Measurements from ENCODE around the gene HAPLN1. TPM values are rescaled to one million over a fixed set of nuclear protein-coding genes. Genes with fewer than 3 reads are reported as not detected.

Gene HAPLN1
- total RNA-seq, 4 donors from 2014 or later, result not detected

DNA sequence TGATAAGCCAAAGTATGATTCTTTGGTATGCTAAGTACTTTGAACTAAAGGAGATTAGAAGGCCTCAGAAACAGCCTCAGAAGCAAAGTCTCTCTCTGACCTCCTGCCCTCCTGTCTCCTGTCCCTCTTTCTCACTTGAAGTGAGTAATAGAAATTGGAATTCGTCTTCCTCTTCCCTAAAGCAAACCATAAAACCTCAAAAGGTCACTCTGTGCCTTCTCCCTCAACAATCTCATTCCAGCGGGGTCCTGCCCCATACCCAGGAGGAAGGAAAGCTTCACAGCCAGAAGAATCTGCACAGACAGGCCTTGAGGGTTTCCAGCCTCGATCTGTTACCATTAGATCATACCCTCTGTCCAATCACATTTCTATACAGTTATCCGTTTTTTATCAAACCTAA is 87.8 kb downstream of the HAPLN1 start:
- intact Hi-C loops (cut with DNase I; ENCODE audit: low total_unique reads) (no loop called here), in situ Hi-C loops (cut with MboI; ENCODE audit: low sequenced_read_pairs in 4 of 4) (no loop called here)
- H3K27ac ChIP-seq, result no peak overlapping the region
- ATAC-seq (no peak), DNase-seq (no peak)
- H3K4me1 ChIP-seq, result no peaks in the 10 kb centered on the region
- TF ChIP-seq, protein P1, sequence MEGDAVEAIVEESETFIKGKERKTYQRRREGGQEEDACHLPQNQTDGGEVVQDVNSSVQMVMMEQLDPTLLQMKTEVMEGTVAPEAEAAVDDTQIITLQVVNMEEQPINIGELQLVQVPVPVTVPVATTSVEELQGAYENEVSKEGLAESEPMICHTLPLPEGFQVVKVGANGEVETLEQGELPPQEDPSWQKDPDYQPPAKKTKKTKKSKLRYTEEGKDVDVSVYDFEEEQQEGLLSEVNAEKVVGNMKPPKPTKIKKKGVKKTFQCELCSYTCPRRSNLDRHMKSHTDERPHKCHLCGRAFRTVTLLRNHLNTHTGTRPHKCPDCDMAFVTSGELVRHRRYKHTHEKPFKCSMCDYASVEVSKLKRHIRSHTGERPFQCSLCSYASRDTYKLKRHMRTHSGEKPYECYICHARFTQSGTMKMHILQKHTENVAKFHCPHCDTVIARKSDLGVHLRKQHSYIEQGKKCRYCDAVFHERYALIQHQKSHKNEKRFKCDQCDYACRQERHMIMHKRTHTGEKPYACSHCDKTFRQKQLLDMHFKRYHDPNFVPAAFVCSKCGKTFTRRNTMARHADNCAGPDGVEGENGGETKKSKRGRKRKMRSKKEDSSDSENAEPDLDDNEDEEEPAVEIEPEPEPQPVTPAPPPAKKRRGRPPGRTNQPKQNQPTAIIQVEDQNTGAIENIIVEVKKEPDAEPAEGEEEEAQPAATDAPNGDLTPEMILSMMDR (IDR thresholded peaks at IDR 0.05 in 4 of 5, conservative IDR thresholded peaks at IDR 0.05 in 1 of 5), result no peak
- no peak for TF ChIP-seq POLR2A (IDR thresholded peaks at IDR 0.05)
- H3K36me3 ChIP-seq, result no peaks in the 10 kb centered on the region
- H3K9me3 ChIP-seq, result no peaks in the 10 kb centered on the region
- no peaks in the 10 kb centered on the region for H3K27me3 ChIP-seq
- H3K4me3 ChIP-seq, result no peak overlapping the region

DNA sequence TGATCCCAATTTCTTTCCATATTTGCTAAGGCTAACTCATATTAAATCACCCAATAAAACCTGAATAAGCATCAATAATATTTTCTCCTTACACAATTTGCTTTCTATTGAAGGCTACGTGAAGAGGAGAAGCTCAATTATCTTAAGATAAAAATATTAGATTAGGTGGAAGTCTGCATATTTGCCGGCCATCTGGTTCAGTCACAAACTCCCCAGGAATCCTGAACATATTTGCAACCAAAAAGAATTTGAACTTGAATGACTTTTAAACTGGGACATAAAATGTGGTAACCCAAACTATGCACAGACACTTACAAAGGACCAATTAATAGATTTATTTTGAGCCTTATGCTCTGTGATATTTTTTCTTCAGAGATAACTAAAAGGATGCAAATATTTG is 92.3 kb downstream of the HAPLN1 start:
- ATAC-seq (no peak), DNase-seq (no peak)
- Histone ChIP-seq H3K27me3 (no peaks in the 10 kb centered on the region), H3K9me3 (no peaks in the 10 kb centered on the region), H3K36me3 (no peaks in the 10 kb centered on the region), H3K4me3 (no peak overlapping the region), H3K27ac (no peak overlapping the region), H3K4me1 (no peaks in the 10 kb centered on the region)
- in situ Hi-C loops (cut with MboI; ENCODE audit: low sequenced_read_pairs in 4 of 4), result no loop called here
- intact Hi-C loops (cut with DNase I; ENCODE audit: low total_unique reads), result no loop called here
- TF ChIP-seq POLR2A (IDR thresholded peaks at IDR 0.05), result no peak
- TF ChIP-seq, protein P1 (IDR thresholded peaks at IDR 0.05 in 4 of 5, conservative IDR thresholded peaks at IDR 0.05 in 1 of 5), result no peak

DNA sequence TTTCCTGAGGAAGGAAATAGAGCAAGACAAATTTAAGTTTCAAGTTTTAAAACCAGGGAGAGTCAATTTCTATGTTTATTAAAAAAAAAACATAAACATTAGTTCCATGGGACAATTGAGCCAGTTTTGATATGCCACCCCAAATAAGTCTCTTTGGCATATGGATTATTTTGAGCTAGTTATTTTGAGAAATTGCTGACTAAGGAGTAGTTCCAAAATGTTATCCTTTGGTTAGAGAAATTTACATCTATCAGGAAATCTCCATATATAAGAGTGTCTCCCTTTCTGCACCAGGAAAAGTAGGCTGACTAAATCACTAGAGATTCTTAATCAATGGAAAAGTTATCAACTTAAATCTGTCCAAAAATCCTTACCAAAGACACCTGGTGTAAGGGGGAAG is 105.8 kb downstream of the HAPLN1 start:
- H3K9me3 ChIP-seq, result no peaks in the 10 kb centered on the region
- ATAC-seq, result no peak
- H3K36me3 ChIP-seq, result no peaks in the 10 kb centered on the region
- intact Hi-C loops (cut with DNase I; ENCODE audit: low total_unique reads) (no loop called here), in situ Hi-C loops (cut with MboI; ENCODE audit: low sequenced_read_pairs in 4 of 4) (no loop called here)
- DNase-seq, result no peak
- H3K4me1 ChIP-seq, result no peaks in the 10 kb centered on the region
- no peak overlapping the region for H3K27ac ChIP-seq
- TF ChIP-seq POLR2A (IDR thresholded peaks at IDR 0.05), result no peak
- TF ChIP-seq, protein P1 (IDR thresholded peaks at IDR 0.05 in 4 of 5, conservative IDR thresholded peaks at IDR 0.05 in 1 of 5), result no peak
- H3K4me3 ChIP-seq, result no peak overlapping the region
- no peaks in the 10 kb centered on the region for H3K27me3 ChIP-seq

DNA sequence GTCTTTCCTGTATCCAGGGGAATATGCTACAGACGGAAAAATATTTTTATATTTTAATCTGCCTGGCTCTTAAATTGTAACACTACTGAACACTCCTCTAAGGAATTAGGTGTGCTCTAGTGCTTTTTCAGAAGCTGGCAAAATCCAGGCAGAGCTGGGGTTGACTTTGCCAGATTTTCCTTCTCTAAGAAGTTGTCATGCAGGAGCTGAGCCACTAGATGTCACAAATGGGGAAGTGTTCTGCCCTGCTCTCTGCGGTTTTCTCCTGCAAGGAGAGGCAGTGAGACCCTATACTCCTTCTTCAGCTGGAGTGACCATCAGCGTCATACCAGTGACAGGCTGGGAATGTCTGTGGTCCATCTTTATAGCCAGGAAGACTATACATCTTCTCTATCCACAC is 112.5 kb downstream of the HAPLN1 start:
- Histone ChIP-seq H3K27me3 (no peaks in the 10 kb centered on the region), H3K9me3 (no peaks in the 10 kb centered on the region), H3K4me3 (no peak overlapping the region), H3K27ac (no peak overlapping the region), H3K4me1 (no peaks in the 10 kb centered on the region), H3K36me3 (no peaks in the 10 kb centered on the region)
- in situ Hi-C loops (cut with MboI; ENCODE audit: low sequenced_read_pairs in 4 of 4) (no loop called here), intact Hi-C loops (cut with DNase I; ENCODE audit: low total_unique reads) (no loop called here)
- ATAC-seq (no peak), DNase-seq (no peak)
- TF ChIP-seq, protein P1 (IDR thresholded peaks at IDR 0.05 in 4 of 5, conservative IDR thresholded peaks at IDR 0.05 in 1 of 5), result no peak
- TF ChIP-seq POLR2A (IDR thresholded peaks at IDR 0.05), result no peak

DNA sequence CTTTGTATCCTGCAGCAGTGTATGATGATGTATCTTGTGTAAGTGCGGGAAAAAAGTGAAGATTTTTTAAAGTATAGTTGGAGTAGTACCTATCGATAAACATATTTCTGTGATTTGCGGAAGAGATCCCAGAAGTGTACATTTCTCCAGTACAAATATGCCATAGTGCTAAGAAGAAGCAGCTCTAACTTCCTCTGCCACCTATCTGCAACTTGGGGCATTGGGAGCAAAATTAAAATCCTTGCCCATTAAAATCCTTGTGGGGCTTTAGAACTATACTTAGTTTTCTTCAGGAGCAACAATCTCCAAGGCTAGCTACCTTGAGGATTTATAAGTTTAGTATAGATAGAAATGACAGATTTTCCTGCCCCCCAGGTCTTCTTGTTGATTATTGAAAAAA is 125.4 kb downstream of the HAPLN1 start:
- ATAC-seq, result no peak
- no peaks in the 10 kb centered on the region for H3K36me3 ChIP-seq
- intact Hi-C loops (cut with DNase I; ENCODE audit: low total_unique reads) (no loop called here), in situ Hi-C loops (cut with MboI; ENCODE audit: low sequenced_read_pairs in 4 of 4) (no loop called here)
- no peaks in the 10 kb centered on the region for H3K9me3 ChIP-seq
- no peak overlapping the region for H3K4me3 ChIP-seq
- no peaks in the 10 kb centered on the region for H3K27me3 ChIP-seq
- no peaks in the 10 kb centered on the region for H3K4me1 ChIP-seq
- TF ChIP-seq, protein P1 (IDR thresholded peaks at IDR 0.05 in 4 of 5, conservative IDR thresholded peaks at IDR 0.05 in 1 of 5), result no peak
- no peak for TF ChIP-seq POLR2A (IDR thresholded peaks at IDR 0.05)
- no peak for DNase-seq
- H3K27ac ChIP-seq, result no peak overlapping the region

Measured in gastrocnemius medialis (tissue), 4 donors.